Esophagus (tissue), 2 donors: ENCODE results near the gene PLLP. TPM values are rescaled to one million over a fixed set of nuclear protein-coding genes. Genes with fewer than 3 reads are reported as not detected.

ENCODE experiments used
- H3K27ac ChIP-seq, 2 donors: one replicate each; pipeline ENCODE4 v1.5.1; 2013; ENCODE audit warnings: low read depth in 2 of 2, mild to moderate bottlenecking in 2 of 2, inconsistent platforms in 1 of 2, low read length in 1 of 2, moderate library complexity in 1 of 2
- H3K27me3 ChIP-seq, 2 donors: one replicate each; pipeline ENCODE4 v1.6.1; 2013; ENCODE audit warnings: low read length in 2 of 2, control low read depth in 1 of 2, mild to moderate bottlenecking in 1 of 2; ENCODE audit not compliant: insufficient read depth in 2 of 2, control insufficient read depth in 1 of 2
- H3K36me3 ChIP-seq, 2 donors: one replicate each; pipeline ENCODE4 v1.6.1; 2013; ENCODE audit warnings: low read length in 1 of 2; ENCODE audit not compliant: control insufficient read depth in 2 of 2, insufficient read depth in 2 of 2
- H3K4me1 ChIP-seq, 2 donors: one replicate each; pipeline ENCODE4 v1.6.1; 2013; ENCODE audit warnings: low read length in 1 of 2; ENCODE audit not compliant: control insufficient read depth in 2 of 2, insufficient read depth in 2 of 2
- H3K4me3 ChIP-seq, 2 donors: one replicate each; pipeline ENCODE4 v1.5.1; 2013; ENCODE audit warnings: low read length in 2 of 2, mild to moderate bottlenecking in 2 of 2, low read depth in 1 of 2, moderate library complexity in 1 of 2
- H3K9me3 ChIP-seq, 2 donors: one replicate each; pipeline ENCODE4 v1.6.1; 2013; ENCODE audit warnings: mild to moderate bottlenecking in 2 of 2, low read depth in 1 of 2, low read length in 1 of 2, moderate library complexity in 1 of 2; ENCODE audit not compliant: control insufficient read depth in 2 of 2, insufficient read depth in 1 of 2
- WGBS, 2 donors: extraction: QIAGEN DNeasy Blood & Tissue Kit; methylation state at CpG; one replicate each; pipeline ENCODE4 v1.1.7; 2013; 5-methylcytosine and 5-hydroxymethylcytosine counted together
- polyA plus RNA-seq, 2 donors: library from polyadenylated mRNA; stranded (reverse); fragments of 200-250 nt; gene quantifications; one replicate each; pipeline ENCODE4 v1.2.3, GENCODE V29; 2013
- donor health status: healthy with polysubstance abuse.
- donor health status: Bipolar disorder and iron deficiency.

PLLP gene
- polyA plus RNA-seq, 2 donors: 18.1 to 28.0 TPM

- Histone ChIP-seq H3K4me3 (no peak overlapping the region), H3K4me1 (no peaks in the 10 kb centered on the region), H3K36me3 (peaks cover 10 to 16% of the 10 kb centered on the region in 2 donors), H3K27me3 (no peaks in the 10 kb centered on the region), H3K27ac (no peak overlapping the region), H3K9me3 (no peaks in the 10 kb centered on the region)
Measured at GRCh38 chr16:57234707-57235092, 49.8 kb downstream of the PLLP start.

- Histone ChIP-seq H3K36me3 (peaks cover 8 to 16% of the 10 kb centered on the region in 2 donors), H3K9me3 (no peaks in the 10 kb centered on the region), H3K27ac (no peak overlapping the region), H3K4me3 (no peak overlapping the region), H3K4me1 (no peaks in the 10 kb centered on the region), H3K27me3 (no peaks in the 10 kb centered on the region)
- WGBS, 2 donors: 91% methylated on average over 9 of the region's 9 CpGs
Measured at GRCh38 chr16:57233944-57234706, 50.3 kb downstream of the PLLP start.

- H3K4me3 ChIP-seq: no peak overlapping the region
- 52 to 59% methylated on average over 3 of the region's 3 CpGs for WGBS, 2 donors
- H3K27ac ChIP-seq: no peak overlapping the region
- no peaks in the 10 kb centered on the region for H3K4me1 ChIP-seq
- no peaks in the 10 kb centered on the region for H3K9me3 ChIP-seq
- peaks cover 6 to 21% of the 10 kb centered on the region in 2 donors for H3K36me3 ChIP-seq
- H3K27me3 ChIP-seq: no peaks in the 10 kb centered on the region
Measured at GRCh38 chr16:57231821-57232350, 52.6 kb downstream of the PLLP start.

- Histone ChIP-seq H3K4me3 (no peak overlapping the region), H3K36me3 (peaks cover 2 to 18% of the 10 kb centered on the region in 2 donors), H3K9me3 (no peaks in the 10 kb centered on the region), H3K4me1 (no peaks in the 10 kb centered on the region), H3K27ac (no peak overlapping the region), H3K27me3 (no peaks in the 10 kb centered on the region)
- WGBS, 2 donors: 70 to 87% methylated on average over 1 of the region's 1 CpG
Measured at GRCh38 chr16:57229079-57229478, 55.4 kb downstream of the PLLP start.

- Histone ChIP-seq H3K36me3 (peaks cover 4 to 16% of the 10 kb centered on the region in 2 donors), H3K27me3 (no peaks in the 10 kb centered on the region), H3K4me1 (no peaks in the 10 kb centered on the region), H3K27ac (no peak overlapping the region), H3K9me3 (no peaks in the 10 kb centered on the region), H3K4me3 (no peak overlapping the region)
- 88 to 93% methylated on average over 4 of the region's 4 CpGs for whole genome bisulfite sequencing, 2 donors
Measured at GRCh38 chr16:57226701-57227621, 57.5 kb downstream of the PLLP start.

- Histone ChIP-seq H3K27ac (no peak overlapping the region), H3K36me3 (peaks cover 4 to 16% of the 10 kb centered on the region in 2 donors), H3K4me1 (no peaks in the 10 kb centered on the region), H3K4me3 (no peak overlapping the region), H3K9me3 (no peaks in the 10 kb centered on the region), H3K27me3 (no peaks in the 10 kb centered on the region)
- 96 to 97% methylated on average over 7 of the region's 7 CpGs for WGBS, 2 donors
Measured at GRCh38 chr16:57225978-57226377, 58.5 kb downstream of the PLLP start.

GRCh38 chr16:57224651-57225335 is 59.7 kb downstream of the PLLP start:
- Histone ChIP-seq H3K4me3 (no peak overlapping the region), H3K36me3 (peaks cover 4 to 18% of the 10 kb centered on the region in 2 donors), H3K4me1 (no peaks in the 10 kb centered on the region), H3K27ac (no peak overlapping the region), H3K27me3 (no peaks in the 10 kb centered on the region), H3K9me3 (no peaks in the 10 kb centered on the region)
- WGBS, 2 donors: 94 to 96% methylated on average over 6 of the region's 6 CpGs

GRCh38 chr16:57223057-57223456 is 61.4 kb downstream of the PLLP start:
- Histone ChIP-seq H3K9me3 (no peaks in the 10 kb centered on the region), H3K4me3 (no peak overlapping the region), H3K27ac (no peak overlapping the region), H3K36me3 (peaks cover 4 to 18% of the 10 kb centered on the region in 2 donors), H3K27me3 (no peaks in the 10 kb centered on the region), H3K4me1 (no peaks in the 10 kb centered on the region)
- whole genome bisulfite sequencing, 2 donors: 92 to 97% methylated on average over 1 of the region's 1 CpG

- Histone ChIP-seq H3K4me3 (no peak overlapping the region), H3K27me3 (no peaks in the 10 kb centered on the region), H3K9me3 (no peaks in the 10 kb centered on the region), H3K4me1 (no peaks in the 10 kb centered on the region), H3K36me3 (peaks cover 12 to 20% of the 10 kb centered on the region in 2 donors), H3K27ac (no peak overlapping the region)
- 85 to 90% methylated on average over 2 of the region's 2 CpGs for WGBS, 2 donors
Measured at GRCh38 chr16:57216968-57217367, 67.5 kb downstream of the PLLP start.
